SH-SY5Y (cell line): ENCODE results near the gene ZNF79.

Experiments
- GATA2 ChIP-seq: IDR thresholded peaks from 2 replicates; pipeline ENCODE4 v1.6.1; 2011; ENCODE audit warnings: mild to moderate bottlenecking, low read depth, low read length
- GATA3 ChIP-seq: IDR thresholded peaks from 2 replicates; pipeline ENCODE4 v1.6.1; 2011; ENCODE audit warnings: low read depth, mild to moderate bottlenecking, low read length, moderate library complexity

GRCh38 chr9:127390248-127390545 lies 34.0 kb upstream of the ZNF79 start:
- TF ChIP-seq GATA2: no peak
- no peak for TF ChIP-seq GATA3
